Ishikawa (cell line): Measurements from ENCODE around the gene ELFN1.

Experiments
- CREB1 ChIP-seq: IDR thresholded peaks from 2 replicates; pipeline ENCODE4 v1.6.1; 2012; ENCODE audit warnings: low read depth
- EP300 ChIP-seq: IDR thresholded peaks from 2 replicates; pipeline ENCODE4 v1.6.1; 2012; ENCODE audit warnings: borderline replicate concordance
- FOXM1 ChIP-seq: IDR thresholded peaks from 2 replicates; pipeline ENCODE4 v1.6.1; 2012; ENCODE audit warnings: low read depth, borderline replicate concordance
- RAD21 ChIP-seq: IDR thresholded peaks from 2 replicates; pipeline ENCODE4 v1.6.1; 2012; ENCODE audit warnings: low read depth
- TAF1 ChIP-seq: IDR thresholded peaks from 2 replicates; pipeline ENCODE4 v1.6.1; 2012; ENCODE audit warnings: low read depth, mild to moderate bottlenecking
- TCF12 ChIP-seq: IDR thresholded peaks from 2 replicates; pipeline ENCODE4 v1.6.1; 2012; ENCODE audit warnings: low read depth
- TF ChIP-seq, protein P1 (sequence below): IDR thresholded peaks from 2 replicates; pipeline ENCODE4 v1.6.1; 2012; ENCODE audit warnings: low read depth, mild to moderate bottlenecking
- TF ChIP-seq, protein P2 (sequence below): IDR thresholded peaks from 2 replicates; pipeline ENCODE4 v1.6.1; 2012
- TF ChIP-seq, protein P3 (sequence below): IDR thresholded peaks from 2 replicates; pipeline ENCODE4 v1.6.1; 2012

DNA sequence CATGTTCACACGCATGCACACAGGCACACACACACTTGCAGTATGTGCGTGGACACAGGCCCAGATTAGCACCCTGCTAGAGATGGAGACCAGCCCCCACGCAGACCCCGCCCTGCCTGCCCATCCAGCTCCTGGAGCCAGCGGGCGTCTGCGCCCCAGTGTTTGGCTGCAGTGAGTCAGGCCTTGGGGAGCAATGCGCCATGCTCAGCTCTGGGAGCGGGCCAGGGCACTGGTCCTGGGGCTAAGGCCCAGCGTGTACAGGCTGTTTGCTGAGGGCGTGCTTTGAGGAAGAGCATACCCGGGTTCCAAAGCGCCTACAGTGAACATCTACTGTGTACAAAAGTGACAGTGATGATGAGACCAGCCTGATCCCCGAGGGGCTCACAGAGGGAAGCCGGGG, 16.0 kb upstream of the ELFN1 start:
- TF ChIP-seq EP300, result no peak
- TF ChIP-seq CREB1, result no peak
- TF ChIP-seq TCF12, result no peak
- TF ChIP-seq, protein P1, sequence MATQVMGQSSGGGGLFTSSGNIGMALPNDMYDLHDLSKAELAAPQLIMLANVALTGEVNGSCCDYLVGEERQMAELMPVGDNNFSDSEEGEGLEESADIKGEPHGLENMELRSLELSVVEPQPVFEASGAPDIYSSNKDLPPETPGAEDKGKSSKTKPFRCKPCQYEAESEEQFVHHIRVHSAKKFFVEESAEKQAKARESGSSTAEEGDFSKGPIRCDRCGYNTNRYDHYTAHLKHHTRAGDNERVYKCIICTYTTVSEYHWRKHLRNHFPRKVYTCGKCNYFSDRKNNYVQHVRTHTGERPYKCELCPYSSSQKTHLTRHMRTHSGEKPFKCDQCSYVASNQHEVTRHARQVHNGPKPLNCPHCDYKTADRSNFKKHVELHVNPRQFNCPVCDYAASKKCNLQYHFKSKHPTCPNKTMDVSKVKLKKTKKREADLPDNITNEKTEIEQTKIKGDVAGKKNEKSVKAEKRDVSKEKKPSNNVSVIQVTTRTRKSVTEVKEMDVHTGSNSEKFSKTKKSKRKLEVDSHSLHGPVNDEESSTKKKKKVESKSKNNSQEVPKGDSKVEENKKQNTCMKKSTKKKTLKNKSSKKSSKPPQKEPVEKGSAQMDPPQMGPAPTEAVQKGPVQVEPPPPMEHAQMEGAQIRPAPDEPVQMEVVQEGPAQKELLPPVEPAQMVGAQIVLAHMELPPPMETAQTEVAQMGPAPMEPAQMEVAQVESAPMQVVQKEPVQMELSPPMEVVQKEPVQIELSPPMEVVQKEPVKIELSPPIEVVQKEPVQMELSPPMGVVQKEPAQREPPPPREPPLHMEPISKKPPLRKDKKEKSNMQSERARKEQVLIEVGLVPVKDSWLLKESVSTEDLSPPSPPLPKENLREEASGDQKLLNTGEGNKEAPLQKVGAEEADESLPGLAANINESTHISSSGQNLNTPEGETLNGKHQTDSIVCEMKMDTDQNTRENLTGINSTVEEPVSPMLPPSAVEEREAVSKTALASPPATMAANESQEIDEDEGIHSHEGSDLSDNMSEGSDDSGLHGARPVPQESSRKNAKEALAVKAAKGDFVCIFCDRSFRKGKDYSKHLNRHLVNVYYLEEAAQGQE, result no peak
- TF ChIP-seq FOXM1, result no peak
- TF ChIP-seq, protein P2, sequence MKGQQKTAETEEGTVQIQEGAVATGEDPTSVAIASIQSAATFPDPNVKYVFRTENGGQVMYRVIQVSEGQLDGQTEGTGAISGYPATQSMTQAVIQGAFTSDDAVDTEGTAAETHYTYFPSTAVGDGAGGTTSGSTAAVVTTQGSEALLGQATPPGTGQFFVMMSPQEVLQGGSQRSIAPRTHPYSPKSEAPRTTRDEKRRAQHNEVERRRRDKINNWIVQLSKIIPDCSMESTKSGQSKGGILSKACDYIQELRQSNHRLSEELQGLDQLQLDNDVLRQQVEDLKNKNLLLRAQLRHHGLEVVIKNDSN, result no peak
- TF ChIP-seq, protein P3, sequence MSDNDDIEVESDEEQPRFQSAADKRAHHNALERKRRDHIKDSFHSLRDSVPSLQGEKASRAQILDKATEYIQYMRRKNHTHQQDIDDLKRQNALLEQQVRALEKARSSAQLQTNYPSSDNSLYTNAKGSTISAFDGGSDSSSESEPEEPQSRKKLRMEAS, result no peak
- no peak for TF ChIP-seq TAF1
- no peak for TF ChIP-seq RAD21
